ENCODE results near the gene C1QTNF6.
A peak's percentile ranks its signal among the peaks of the same experiment; 100 is the strongest.
"Not testable (repeated sequence)": the region's sequence is repeated elsewhere in the genome, so short reads cannot be mapped to it uniquely, and the experiment has no call there.

The C1QTNF6 gene

DNA sequence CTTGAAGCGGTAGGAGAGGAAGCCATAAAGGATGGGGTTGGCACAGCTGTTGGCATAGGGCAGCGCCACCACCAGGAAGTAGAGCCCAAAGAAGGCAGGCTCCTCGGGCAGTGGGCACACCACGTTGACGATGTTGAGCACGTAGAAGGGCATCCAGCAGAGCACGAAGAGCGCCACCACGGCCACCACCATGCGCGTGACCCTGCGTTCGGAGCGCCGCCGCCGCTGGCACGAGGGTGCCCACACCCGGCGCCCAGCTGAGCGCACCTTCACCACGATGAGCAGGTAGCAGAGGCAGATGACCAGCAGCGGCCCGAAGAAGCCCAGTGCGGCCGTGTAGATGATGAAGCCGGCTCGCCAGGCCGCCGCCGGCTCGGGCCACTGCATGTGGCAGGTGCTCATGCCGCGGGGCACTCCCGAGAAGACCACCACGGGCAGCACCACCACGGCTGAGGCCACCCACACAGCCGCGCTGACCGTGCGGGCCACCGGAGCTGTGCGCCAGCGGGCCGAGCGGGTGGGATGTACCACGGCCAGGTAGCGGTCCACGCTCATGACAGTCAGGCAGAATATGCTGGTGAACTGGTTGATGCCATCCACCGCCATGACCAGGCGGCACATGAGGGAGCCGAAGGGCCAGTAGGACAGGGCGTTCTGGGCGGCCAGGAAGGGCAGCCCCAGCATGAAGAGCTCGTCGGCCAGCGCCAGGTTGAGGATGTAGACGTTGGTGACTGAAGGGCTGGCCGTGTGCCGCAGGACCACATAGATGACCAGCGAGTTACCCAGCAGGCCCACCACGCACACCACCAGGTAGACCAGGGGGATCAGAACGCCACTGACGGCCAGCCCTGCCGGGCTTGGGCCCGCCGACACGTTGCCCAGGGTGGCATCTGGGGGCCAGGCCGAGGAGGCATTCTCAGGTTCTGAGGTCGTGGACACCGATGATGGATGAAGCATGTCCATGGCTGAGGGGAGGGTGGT lies 19.1 kb upstream of the C1QTNF6 start:
- no peak for DNase-seq

DNA sequence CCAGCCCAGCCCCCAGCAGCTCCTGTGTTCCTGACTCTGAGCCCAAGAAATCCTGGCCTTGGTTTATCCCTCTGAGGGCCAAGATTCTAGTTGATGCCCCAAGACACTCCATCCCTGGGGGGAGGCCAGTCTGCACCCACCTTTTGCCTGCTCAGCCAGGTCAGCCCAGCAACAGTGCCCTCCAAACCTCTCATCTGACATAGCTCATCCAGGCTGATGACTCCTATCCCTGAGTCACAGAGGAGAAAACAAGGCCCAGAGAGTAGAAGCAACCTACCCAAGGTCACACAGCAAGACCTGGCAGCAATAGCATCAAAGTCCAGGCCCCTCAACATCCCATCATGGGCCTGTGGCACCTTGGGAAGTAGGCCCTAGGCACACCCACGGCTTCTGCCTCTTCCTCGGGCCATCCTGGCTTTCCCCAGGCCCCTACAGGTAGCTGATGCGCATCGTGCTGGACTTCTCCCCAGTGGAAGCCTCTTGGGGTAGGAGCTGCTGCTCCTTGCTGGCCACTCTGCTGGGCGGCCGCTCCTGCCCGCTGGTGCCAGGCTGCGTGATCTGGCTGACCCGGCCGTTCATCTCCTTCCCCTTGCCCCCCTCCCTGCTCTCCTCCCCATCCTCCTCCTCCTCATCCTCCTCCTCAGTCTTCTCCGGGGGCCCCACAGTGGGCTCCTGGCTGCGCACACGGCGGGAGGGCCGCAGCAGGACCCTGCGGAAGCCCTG lies 18.2 kb upstream of the C1QTNF6 start:
- no peak for DNase-seq

DNA sequence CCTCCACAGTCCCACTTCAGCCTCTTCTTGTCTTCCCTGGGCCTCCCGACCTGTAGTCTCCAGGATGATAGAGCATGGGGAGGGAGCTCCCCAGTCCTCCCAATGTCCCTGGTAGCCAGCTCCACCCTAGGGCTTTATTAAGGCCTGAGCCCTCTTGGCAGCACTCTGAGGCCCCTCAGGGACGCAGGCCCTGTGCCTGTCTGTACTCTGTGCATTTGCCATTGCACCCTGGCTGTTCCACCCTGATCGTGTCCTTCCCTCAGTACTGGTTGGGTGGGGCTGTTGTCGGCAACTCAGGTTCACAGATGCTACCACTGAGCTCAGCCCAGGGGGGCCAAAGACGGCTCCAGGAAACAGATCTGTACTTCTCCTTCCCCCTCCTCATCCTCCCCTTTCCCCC lies 17.0 kb upstream of the C1QTNF6 start:
- no peak for DNase-seq

DNA sequence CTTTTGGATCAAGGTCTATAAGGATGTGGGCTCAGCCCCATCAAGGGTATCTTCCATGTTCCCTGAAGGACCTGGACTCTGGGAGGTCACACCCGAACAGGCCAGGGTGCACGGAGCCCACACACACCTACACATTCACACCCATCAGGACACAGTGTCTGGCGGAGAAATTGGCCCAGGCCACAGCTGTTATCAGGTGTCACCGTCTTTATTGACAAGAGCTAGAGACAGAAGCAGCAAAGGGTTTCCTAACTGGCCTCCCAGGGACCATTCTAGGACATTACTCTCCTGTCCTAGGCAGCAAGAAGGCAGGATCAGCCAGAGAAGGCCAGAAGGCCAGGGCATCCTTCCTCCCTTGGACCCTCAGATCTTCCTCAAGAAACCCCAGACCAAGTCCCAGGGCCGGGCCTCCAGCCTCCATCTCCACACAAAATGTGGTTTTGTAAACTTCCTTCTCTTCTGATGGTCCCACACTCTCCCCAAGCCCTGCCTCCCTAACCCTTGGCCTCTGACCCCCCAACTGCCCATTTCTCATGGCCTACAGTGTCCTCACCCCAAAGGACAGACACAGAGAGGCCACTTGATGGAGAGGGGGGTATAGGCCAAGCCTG lies 16.1 kb upstream of the C1QTNF6 start:
- no peak for DNase-seq

DNA sequence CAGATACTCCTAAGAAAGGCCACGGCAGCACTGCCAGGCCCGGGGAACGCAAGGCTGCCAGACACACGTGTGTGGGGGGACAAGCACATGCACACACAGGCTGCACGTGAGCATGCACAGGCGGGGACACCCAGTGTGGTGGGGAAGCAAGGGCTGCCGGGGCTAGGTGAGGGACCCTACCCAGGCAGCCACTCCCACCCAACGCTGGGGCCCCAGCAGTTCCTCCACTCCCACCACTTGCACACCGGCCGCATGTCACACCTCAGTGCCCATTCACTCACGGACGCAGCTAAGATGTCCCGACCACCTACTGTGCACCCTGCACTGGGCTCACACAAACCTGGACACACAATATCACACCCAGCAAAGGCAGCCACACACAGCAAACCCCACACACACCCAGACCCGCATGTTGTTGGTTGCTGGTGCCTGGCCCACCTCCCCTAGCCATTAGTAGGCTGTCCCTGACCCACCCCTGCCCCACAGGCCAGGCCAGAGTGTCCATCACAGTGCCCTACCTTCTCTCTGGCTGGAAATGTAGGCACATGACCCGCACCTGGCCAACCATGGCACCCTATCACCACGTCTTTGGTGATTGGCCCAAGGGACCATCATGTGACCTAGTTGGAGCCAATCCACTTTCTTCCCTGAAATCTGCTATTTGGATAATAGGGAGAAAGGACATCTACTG lies 15.5 kb upstream of the C1QTNF6 start:
- no peak for DNase-seq

DNA sequence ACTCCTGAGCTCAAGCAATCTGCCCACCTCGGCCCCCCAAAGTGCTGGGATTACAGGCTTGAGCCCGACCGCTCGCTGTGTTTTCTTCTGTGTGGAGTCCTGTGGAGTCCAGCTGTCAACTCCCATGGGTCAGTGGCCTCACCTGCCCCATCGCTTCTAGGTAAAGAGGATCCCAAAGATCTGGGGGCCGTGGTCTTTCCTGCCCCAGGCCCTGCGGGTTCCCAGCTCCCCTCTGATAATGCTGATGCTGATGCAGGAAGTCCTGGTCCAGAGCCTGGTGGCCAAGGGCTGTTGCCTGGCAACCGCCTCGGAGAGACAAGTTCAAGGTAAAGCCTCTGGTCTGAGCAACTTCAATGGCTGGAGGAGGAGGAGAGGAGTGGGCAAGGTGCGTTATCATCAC lies 14.7 kb upstream of the C1QTNF6 start:
- DNase-seq = no peak

DNA sequence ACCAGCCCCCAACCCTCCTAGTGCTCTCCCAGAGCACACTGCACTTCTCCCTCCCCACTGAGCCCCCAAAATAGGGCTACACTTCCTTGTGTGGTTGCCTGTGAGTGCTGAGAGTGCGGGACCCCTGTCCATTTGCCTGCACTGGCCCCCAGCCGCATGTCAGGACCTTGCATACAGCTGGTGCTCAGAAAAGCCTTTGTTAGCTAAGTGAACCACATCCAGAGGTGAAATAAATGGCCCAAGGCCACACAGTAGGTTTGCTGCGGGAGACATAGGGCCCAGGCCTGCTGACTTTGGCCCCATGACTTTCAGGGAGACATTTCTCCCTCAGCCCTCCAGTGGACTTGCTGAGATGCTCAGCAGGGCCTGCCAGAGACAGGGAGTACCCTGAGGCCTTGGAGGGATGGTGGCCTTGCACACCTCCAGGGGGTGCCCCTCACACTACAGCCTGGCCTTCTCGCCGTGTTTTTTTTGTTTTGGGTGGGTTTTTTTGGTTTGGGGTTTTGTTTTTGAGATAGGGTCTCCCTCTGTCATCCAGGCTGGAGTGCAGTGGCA lies 14.0 kb upstream of the C1QTNF6 start:
- DNase-seq = no peak

DNA sequence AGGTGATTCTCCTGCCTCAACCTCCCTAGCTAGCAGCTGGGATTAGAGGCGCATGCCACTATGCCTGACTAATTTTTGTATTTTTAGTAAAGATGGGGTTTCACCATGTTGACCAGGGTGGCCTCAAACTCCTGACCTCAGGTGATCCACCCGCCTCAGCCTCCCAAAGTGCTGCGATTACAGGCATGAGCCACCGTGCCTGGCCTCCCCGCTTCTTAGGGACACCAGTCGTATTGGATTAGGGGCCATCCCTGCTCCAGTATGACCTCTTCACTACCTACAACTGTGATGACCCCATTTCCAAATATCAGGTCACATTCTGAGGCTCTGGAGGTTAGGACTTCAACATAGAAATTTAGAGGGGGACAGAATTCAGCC lies 13.4 kb upstream of the C1QTNF6 start:
- not testable (repeated sequence) for DNase-seq

DNA sequence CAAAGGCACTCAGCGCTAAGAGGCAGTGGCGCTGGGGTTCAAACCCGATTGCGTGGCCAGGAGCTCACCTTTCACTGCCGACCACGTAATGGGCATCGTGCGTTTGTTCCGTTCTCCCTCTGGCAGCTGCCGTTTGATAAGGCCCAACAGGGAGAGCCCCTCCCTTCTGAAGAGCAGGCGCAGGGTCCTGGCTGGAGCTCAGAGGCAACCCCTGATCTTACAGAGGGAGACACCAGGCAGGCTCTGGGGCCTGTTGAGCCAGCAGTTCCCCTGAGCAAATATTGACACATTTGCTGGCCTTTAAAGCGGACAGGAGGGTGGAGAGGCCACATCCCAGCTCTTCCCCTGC lies 11.7 kb upstream of the C1QTNF6 start:
- no peak for DNase-seq

DNA sequence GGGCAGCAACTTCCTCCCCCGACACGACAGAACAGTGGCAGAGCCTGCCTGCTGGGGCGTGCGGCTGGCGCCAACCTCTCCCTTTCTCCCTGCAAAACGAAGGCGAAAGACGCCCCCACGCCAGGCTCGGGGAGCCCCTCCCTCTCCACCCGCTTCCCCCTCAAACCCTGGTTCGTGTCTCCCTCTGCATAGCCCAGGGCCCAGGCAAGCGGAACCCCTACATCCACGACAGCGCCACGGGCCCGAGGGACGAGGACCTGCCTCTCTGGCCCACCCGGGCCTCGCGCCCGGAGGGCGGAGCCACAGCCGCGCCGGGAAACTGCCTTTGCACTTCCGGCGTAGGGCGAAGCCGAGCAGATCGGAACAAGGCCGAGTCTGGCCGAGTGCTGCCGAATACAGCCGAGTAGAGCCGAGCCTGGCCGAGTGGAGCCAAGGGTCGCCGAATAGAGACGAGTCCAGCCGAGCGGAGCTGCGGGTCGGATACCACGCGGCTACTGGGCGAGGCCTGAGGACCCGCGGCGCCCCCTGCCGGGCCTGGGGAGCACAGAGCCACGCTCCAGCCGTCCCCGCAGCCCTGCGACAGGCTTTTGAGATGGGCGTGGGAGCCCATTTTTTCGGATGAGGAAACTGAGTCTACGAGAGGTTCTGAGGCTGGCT lies 11.2 kb upstream of the C1QTNF6 start:
- DNase-seq = peak; percentile 63 to 78

DNA sequence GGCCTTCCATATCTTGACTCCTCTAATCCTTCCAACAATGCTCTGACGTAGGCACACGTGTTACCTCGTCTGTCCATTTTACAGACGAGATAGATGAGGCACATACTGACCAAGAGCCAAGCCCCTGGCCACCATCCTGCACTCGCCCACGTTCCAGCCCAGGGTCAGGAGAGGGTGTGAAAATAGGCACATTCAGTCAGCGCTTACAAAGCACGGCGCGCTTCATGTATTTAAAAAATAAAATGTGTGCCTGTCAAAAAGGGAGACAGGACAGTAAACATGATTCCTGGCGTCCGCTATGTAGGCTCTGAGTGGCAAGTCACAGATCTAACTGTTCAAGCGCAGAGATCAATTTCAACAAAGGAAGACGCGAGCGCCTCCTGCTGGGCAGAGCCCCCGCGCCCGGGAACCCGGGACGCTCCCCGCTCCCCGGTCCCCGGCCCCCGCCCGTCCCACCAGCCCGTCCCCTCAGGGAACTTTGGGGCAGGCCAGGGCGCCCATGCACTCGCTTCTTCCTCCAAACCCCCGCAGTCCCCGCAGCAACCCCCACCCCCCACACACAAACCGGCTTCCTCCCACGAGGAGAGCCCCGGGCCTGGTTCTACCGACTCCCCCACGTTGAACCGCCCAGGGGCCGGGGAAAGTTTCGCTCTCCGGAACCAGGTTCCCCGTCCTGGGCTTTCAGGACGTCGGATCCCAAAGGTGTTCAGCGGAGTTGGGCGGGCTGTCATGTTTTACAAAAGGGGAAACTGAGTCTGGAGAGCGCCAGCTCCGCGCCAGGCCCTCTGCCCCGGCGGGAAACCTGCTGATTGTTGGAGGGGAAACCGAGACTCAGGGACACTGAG lies 10.4 kb upstream of the C1QTNF6 start:
- DNase-seq = peak in 1 of 2 experiments; percentile 2

DNA sequence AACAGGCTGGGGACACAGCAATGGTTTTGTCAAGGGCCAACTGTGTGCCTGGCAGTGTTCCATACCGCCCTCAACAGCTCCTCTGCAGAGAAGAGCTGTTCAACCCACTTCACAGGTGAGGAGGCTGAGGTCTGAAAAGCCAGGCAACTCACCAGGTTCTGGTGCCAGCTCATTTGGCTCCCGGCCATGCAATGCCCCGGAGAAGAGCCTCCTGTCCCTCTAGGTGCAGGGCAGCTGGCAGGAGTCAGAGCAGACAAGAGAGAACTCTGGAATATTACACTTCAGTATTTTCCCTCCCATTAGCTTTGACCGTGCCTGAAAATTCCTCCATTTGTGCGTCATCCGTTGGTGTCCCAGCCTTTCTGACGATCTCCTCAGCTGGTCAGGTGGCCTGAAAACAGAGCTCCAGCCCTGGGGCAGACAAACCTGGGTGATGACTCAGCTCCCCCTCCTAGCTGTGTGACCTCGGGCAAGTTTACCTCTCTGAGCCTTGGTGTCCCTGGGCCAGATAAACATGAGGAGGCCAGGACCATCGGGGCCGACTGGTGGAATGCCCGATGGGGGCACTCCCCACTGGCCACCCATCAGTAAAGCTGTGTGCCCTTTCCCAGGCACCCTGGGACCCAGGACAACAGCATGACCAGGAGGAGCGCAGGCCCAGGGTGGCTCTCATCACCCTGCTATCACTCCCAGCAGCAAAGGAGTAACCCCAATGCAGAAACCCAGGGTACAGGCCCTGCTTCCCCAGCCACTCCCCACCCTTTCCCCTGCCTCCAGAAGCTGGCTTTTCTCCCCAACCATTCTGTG lies 9.6 kb upstream of the C1QTNF6 start:
- DNase-seq = no peak

DNA sequence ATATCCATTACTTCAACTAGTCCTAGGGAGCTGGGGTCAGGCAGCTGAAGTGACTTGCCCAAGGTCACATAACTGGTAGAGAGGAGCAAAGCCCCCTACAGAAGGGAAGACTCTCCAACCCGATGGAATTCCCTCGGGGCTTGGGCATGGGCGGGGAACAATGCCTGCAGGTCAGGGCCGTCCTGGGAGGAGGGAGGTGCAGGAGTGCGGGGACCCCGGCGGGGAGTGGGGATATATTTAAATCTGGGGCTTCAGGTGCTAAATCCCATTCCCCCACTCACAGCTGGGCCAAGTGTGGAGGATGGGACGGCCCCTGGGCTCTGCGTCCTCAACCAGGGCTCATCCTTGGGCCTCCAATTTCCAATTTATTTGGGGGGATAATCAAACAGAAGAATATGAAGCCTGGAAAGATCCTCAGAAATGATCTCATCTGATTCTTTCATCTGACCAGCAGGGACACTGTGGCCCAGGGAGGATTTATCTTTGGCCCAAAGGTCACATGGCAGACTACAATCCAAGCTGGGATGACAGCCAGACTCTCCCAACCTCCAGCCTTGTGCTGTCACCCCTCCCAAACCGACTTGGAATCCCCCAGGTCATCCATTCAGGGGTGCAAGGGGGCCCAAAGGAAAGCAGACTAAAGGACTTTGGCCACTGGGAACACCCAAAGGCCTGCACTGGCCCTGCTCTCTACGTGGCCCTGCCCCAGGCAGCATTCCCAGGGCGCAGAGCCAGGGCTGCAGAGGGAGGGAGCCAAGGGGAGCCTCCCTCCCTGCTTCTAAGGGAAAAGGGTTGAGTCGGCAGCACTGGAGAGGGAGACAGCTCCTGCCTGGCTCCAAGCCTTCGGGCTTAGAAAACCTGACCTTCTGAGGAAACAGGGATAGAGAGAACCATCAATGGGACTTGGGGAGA lies 8.7 kb upstream of the C1QTNF6 start:
- peak in 1 of 2 experiments; percentile 14 for DNase-seq

DNA sequence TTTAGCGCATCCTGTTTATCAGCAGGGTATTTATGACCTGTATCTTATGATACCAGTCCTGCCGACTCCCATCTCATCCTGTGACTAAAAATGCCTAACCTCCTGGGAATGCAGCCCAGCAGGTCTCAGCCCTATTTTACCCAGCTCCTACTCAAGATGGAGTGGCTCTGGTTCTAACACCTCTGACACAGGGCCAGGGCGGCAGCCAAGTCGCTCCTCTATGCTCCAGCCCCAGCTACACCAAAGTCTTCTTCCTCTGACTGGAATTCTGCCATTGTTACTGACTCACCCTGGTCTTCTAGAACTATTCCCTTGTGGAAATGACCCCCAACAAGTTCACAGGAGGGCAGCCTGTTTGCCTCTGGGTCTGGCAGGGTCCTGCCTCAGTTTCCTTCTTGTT lies 7.9 kb upstream of the C1QTNF6 start:
- no peak for DNase-seq

DNA sequence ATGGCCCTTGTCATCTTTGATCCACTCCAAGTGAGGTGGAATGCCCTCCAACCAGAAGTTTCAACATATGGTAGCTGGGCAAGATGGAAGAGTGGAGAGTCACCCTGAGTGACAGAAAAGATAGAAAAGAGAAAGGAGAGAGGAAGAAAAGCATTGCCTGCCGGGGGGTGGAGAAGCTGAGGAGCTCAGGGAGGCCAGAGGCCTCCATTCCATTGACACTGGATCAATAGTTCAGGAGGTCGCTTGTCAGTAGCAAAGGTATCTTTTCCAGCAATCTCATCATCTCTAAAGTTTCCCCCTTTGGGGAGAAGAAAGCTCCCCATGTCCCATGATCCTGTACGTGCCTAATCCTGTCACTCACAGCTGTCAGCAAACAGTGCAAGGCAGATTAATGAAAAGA lies 6.7 kb upstream of the C1QTNF6 start:
- no peak for DNase-seq

DNA sequence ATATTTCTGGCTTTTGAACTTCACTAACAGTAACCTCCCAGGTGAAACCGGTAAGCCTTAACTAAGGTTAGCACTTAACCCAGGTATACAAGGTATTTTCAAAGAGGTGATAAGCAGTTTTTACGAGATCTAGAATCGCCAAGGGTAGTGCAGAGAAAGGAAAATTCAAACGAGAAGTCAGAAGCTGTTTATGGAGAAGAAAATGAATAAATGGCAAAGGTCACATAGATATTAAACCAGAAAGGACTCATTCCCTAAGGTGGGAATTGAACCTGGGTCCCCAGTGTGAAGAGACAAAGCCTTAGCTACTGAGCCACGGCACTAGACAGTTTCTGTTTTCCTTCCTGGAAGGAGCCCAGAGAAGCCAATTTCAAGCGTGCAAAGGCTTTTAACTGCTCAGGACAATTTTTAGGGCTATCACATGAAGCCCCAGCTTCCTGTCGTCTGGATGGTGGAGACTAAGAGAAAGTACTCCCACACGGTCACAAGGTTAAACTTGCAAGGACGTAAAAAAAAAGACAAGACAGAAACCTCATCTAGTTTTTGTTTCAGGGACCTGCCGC lies 5.7 kb upstream of the C1QTNF6 start:
- no peak for DNase-seq

DNA sequence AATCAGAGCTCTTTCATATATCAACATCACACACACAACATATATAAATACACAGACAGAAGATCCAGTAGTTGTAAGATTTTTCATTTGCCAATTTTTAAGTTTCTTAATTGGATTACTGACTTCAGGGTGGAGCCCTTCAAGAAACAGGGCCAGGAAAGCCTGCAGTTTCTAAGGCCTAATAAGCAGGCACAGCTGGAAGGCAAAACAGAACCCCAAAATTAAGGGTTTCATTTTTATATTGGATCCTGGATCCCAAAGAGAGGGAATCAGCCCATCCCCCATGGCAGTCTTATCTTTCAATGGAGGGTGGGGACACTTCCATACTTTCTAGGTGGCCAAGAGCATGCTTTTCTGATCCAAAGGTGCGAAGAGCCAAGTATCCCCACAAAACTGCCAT lies 4.7 kb upstream of the C1QTNF6 start:
- no peak for DNase-seq

DNA sequence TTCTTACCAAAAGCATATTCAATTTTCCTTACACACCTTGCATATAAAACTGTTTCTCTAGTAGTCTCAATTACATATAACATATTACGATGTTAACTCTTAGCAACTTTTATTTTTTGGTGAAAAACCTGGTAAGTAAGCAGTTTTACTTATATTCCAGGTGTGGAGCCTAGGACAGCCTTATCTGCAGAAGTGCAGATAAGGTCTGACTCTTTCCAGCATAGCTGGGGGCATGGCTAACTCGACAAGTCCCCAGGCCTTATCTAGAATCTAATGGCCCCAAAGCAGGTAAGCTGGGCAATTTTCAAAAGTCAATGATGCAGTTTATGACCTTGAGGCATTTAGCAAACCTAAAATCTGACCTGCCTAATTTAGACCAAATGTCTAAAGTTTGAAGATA lies 4.2 kb upstream of the C1QTNF6 start:
- DNase-seq = no peak

DNA sequence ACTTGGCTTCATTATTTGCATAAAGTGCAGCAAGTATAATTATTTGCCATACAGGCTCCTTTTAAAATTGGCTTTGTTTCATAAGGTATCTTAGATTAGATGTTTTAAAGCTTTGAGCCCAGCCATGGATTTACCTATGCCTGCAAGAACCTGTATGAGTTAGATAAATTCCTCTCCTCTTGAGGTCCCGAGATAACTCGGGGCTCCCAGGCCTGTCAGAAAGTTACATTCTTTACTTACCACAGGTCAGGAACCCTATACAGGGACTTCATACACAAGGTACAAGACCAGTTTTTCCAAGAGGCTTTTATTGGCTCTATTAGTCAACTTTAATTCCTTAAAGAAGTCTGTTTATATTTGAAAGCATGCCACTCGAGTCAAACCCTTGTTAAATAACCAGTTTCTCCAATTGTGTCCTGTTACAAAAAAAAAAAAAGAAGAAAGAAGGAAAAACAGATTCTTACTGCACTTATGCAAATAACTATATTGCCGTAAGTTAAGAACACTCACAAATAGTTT lies 2.3 kb upstream of the C1QTNF6 start:
- no peak for DNase-seq
